GM19239 (cell line): Measurements from ENCODE around the gene SOX3.

Experiments
- DNase-seq: peaks from one replicate; pipeline ENCODE4 v3.0.0; 2011; ENCODE audit warnings: low spot score; ENCODE audit not compliant: insufficient read length
- FAIRE-seq: peaks from 2 replicates; lab custom pipeline; 2011; peaks lifted over from hg19 to GRCh38; lab: Jason Lieb, UNC

SOX3 gene

DNA sequence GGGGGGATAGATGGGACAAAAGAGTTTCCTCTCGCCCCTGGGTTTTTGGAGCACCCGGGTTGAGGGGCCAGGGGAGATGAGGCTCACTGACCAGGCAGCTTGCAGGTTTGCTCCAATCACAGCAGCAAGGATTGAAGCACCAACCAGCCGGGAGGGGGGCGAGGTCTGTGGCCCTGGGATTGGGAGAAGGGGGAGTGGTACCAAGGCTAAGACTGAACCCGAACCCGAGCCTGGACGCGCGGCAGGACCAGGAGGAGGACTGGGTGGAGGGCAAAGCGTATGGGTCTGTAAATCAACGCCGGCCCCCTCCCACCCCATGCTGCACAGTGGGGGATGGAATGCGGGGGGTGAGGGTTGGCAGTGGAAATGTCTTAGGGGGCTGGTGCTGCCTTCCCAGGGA is 3.5 kb downstream of the SOX3 start:
- DNase-seq: no peak
- FAIRE-seq: no peak

DNA sequence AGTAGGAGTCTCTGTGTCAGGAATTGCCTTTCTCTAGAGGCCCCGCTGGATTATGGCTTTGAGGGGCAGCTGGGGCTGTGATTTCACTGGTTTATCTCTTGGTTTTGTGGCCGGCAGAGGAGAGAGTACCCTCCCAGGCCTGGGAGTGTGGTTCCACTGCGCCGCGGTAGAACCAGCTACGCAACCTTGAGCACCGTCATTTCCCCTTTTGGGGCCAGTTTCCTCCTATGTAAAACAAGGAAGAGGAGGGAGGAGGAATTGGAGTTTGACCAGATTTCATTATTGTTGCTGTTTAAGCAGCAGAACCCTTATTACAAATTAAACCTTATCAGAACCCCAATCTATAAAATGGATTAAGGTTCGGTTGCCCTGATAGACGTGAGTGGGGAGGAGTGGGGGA is 4.4 kb downstream of the SOX3 start:
- no peak for FAIRE-seq

DNA sequence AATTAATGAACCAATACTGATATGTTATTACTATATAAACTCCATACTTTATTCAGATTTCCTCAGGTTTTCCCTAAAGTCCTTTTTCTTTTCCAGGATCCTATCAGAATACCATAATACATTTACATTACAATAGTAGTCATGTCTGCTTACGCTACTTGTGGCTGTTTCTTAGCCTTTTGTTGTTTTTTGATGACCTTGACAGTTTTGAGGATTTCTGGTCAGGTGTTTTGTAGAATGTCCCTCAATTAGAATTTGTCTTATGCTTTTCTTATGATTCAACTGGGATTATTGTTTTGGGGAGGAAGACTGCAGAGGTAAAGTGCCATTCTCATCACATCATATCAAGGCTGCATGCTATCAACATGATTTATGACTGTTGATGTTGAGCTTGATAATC is 9.1 kb downstream of the SOX3 start:
- DNase-seq (no peak), FAIRE-seq (no peak)

More for the DNA sequence above, 4.4 kb downstream of the SOX3 start:
- DNase-seq: no peak

DNA sequence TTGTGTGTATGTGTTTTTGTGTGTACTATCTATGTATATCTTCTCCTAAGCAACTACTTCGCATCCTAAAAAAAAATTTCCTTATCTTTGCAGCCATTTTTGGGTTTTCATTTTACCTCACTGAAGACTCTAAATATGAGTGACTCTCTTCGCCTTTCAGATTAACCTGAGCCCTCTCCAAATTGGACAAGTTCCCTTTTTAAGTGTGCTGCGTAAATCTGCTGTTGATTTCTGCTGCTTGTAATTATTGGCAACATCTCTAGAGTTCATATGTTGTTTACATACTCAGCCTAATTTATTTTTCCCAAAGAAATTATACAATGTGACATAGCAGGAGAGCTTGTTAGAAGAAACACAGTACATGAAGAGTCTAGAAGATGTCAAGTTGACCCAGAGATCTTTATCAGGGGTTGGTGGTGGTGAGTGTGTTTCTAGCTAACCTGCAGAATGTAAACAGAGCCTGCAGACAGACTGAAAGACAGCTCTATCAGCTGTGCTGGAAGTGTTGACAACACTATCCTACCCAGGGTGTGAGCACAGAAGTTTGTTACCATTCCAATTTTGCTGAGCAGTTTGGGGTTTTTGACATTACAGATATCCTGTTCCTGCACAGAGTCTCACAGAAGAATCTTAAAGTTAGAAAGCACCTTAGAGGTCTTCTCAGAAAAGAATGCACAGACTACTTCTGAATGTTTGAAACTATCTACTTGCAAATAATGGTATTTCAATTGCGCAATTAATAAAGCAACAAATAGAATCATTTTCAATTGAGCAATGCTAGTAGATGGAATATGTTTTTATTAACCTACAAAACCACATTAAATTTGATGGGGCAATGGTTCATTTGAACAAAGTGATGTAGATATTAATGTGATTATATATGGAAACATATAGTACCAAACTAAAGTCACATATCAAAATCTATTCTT is 12.5 kb downstream of the SOX3 start:
- DNase-seq (no peak), FAIRE-seq (no peak)

DNA sequence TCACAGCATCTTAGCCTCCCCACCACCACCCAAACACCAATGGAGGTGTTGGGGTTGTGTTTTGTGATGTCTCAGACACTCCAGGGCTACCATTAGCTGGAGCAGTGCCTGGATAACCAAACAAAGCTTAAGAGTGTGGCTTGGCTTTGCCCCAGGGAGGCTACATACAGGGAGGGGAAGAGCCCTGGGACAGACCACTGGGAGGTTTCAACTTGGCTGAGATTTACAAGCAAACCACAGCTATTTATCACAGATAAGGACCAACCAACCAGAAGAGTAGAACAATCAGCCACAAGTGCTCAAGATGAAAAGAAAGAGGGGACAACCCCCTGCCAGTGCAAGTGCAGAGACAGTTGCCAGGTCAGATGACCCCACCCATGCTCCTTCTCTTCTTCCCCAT is 24.1 kb downstream of the SOX3 start:
- no peak for FAIRE-seq
- no peak for DNase-seq

DNA sequence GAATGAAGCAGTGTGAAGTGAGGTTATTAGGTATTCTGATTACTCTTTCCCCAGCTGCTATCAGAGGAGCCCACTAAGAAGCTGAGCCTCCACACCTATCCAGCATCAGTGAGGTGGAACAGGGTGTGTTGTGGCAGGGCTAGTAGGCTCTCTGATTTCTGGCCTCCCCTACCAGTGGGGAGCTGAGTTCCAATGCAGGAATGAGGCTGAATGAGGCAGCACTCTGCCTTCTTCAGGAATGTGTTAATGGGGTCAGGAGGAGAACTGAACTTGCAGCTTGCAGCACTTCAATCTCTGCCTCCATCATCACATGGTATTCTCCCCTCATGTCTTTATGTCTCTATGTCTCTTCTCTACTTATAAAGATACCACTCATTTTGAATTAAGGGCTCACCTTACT is 26.9 kb downstream of the SOX3 start:
- no peak for DNase-seq
- FAIRE-seq: no peak

DNA sequence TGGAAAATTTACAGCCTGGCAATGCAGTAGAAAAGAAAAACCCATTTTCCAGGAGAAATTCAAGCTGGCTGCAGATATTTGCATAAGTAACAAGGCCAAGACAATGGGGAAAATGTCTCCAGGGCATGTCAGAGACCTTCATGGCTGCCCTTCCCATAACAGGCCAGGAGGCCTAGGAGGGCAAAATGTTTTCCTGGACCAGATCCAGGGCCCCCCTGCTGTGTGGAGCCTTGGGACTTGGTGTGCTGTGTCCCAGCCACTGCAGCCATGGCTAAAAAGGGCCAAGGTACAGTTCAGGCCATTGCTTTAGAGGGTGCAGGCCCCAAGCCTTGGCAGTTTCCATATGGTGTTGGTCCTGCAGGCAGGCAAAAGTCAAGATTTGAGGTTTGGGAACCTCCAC is 29.8 kb downstream of the SOX3 start:
- FAIRE-seq: no peak
- DNase-seq: no peak

DNA sequence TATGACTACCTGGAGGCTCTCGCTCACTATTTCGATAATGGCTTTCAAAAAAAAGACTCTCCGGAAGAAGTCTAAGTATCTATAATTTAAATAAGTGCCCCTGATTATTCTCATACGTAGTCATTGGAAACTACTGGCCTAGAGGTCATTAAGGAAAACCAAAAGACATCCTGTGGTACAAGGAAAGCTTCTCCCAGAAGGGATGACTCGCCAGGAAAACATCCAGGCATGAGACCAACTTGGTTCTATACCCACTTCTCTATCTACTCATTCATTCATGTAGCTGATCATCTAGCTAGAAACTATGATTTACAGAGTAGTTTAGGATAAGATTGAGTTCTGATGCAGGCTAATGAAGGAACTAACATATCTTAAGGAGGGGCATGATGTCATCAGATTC is 37.7 kb downstream of the SOX3 start:
- DNase-seq (no peak), FAIRE-seq (no peak)
